PFSK-1 (cell line): ENCODE results near the gene ARL4C.

Source experiments
- POLR2AphosphoS5 ChIP-seq: IDR thresholded peaks from 2 replicates; pipeline ENCODE4 v1.6.1; 2012; ENCODE audit warnings: low read depth, mild to moderate bottlenecking, control low read depth, low read length, moderate library complexity
- TF ChIP-seq, protein P1 (sequence below), 2 experiments: IDR thresholded peaks; 2 replicates each; pipeline versions ENCODE4 v1.6.1 to v1.8.0; 2011 to 2012; ENCODE audit warnings: low read depth in 2 of 2, low read length in 2 of 2, control low read depth in 1 of 2, inconsistent platforms in 1 of 2, mild to moderate bottlenecking in 1 of 2, moderate library complexity in 1 of 2; ENCODE audit not compliant: insufficient read depth in 1 of 2

DNA sequence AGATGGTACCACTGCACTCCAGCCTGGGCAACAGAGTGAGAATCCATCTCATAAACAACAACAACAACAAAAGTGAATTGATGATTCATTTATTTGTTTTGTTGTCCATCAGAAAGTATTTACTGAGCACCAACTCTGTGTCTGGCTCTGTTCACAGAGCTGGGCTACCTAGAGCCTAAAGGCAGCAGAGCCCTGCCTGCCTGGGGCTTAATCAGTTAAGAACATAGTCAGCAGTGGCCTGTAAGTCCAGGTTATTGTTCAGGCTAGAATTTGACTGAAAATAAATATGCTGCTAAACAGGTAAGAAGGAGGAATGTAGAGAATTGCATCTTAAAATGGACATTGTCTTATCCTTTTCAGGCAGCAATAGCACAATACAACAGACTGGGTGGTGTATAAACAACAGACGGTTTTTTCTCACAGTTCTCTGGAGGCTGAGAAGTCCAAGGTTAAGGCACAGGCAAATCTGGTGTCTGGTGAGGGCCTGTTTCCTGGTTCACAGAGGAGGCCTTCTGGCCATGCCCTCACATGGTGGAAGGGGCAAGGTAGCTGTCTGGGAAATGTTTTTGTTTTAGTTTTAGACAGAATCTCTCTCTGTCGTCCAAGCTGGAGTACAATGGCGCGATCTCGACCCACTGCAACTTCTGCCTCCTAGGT lies 22.2 kb upstream of the ARL4C start:
- TF ChIP-seq, protein P1, sequence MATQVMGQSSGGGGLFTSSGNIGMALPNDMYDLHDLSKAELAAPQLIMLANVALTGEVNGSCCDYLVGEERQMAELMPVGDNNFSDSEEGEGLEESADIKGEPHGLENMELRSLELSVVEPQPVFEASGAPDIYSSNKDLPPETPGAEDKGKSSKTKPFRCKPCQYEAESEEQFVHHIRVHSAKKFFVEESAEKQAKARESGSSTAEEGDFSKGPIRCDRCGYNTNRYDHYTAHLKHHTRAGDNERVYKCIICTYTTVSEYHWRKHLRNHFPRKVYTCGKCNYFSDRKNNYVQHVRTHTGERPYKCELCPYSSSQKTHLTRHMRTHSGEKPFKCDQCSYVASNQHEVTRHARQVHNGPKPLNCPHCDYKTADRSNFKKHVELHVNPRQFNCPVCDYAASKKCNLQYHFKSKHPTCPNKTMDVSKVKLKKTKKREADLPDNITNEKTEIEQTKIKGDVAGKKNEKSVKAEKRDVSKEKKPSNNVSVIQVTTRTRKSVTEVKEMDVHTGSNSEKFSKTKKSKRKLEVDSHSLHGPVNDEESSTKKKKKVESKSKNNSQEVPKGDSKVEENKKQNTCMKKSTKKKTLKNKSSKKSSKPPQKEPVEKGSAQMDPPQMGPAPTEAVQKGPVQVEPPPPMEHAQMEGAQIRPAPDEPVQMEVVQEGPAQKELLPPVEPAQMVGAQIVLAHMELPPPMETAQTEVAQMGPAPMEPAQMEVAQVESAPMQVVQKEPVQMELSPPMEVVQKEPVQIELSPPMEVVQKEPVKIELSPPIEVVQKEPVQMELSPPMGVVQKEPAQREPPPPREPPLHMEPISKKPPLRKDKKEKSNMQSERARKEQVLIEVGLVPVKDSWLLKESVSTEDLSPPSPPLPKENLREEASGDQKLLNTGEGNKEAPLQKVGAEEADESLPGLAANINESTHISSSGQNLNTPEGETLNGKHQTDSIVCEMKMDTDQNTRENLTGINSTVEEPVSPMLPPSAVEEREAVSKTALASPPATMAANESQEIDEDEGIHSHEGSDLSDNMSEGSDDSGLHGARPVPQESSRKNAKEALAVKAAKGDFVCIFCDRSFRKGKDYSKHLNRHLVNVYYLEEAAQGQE (IDR thresholded peaks at IDR 0.05; ENCODE audit: insufficient read depth in 1 of 2, low read depth in 2 of 2, low read length in 2 of 2), result no peak
- TF ChIP-seq POLR2AphosphoS5, result no peak
